HG02759 (cell line): ENCODE measurements around the gene HEG1.

ENCODE experiments used
- ATAC-seq: cut with Tn5 transposase; IDR thresholded peaks from one replicate; pipeline ENCODE4 v1.9.1; 2021; ENCODE audit warnings: mild to moderate bottlenecking, moderate library complexity; ENCODE audit not compliant: unreplicated experiment

The HEG1 gene

GRCh38 chr3:124993466-124993865 is 62.3 kb downstream of the HEG1 start:
- no peak for ATAC-seq

- no peak for ATAC-seq
Observed at GRCh38 chr3:124992041-124992440, 63.8 kb downstream of the HEG1 start.

- no peak for ATAC-seq
Observed at GRCh38 chr3:124986192-124987143, 69.3 kb downstream of the HEG1 start.

GRCh38 chr3:124985349-124985748 is 70.4 kb downstream of the HEG1 start:
- ATAC-seq: no peak

GRCh38 chr3:124984754-124985153 is 71.0 kb downstream of the HEG1 start:
- ATAC-seq: no peak

GRCh38 chr3:124982855-124983254 is 72.9 kb downstream of the HEG1 start:
- ATAC-seq: no peak

- no peak for ATAC-seq
Observed at GRCh38 chr3:124981472-124981871, 74.3 kb downstream of the HEG1 start.

GRCh38 chr3:124978627-124979026 is 77.2 kb downstream of the HEG1 start:
- ATAC-seq: no peak

- no peak for ATAC-seq
Observed at GRCh38 chr3:124976383-124976782, 79.4 kb downstream of the HEG1 start.

GRCh38 chr3:124974691-124975090 is 81.1 kb downstream of the HEG1 start:
- no peak for ATAC-seq

GRCh38 chr3:124973290-124973689 is 82.5 kb downstream of the HEG1 start:
- ATAC-seq: no peak

- no peak for ATAC-seq
Observed at GRCh38 chr3:124972457-124972856, 83.3 kb downstream of the HEG1 start.

GRCh38 chr3:124969963-124970722 is 85.7 kb downstream of the HEG1 start:
- ATAC-seq: no peak

- no peak for ATAC-seq
Observed at GRCh38 chr3:124969190-124969589, 86.6 kb downstream of the HEG1 start.

GRCh38 chr3:124967964-124968363 is 87.8 kb downstream of the HEG1 start:
- no peak for ATAC-seq

GRCh38 chr3:124966521-124967445 is 89.0 kb downstream of the HEG1 start:
- ATAC-seq: no peak

- ATAC-seq: no peak
Observed at GRCh38 chr3:124965413-124965812, 90.4 kb downstream of the HEG1 start.

GRCh38 chr3:124964387-124964786 is 91.4 kb downstream of the HEG1 start:
- no peak for ATAC-seq

- no peak for ATAC-seq
Observed at GRCh38 chr3:124963755-124964154, 92.0 kb downstream of the HEG1 start.

GRCh38 chr3:124962403-124962940 is 93.3 kb downstream of the HEG1 start:
- no peak for ATAC-seq

- no peak for ATAC-seq
Observed at GRCh38 chr3:124960698-124961097, 95.1 kb downstream of the HEG1 start.
